NCI-H146 treated with DMSO at 0.1 percent for 48 hours (cell line): ENCODE results near the gene TMEM115.

Source experiments
- DNase-seq: peaks from one replicate; lab custom pipeline; 2025; ENCODE audit not compliant: unreplicated experiment; lab: John Stamatoyannopoulos, UW

Gene TMEM115

GRCh38 chr3:50353245-50354004, 5.9 kb downstream of the TMEM115 start:
- DNase-seq: no peak

- DNase-seq: no peak
Observed at GRCh38 chr3:50352781-50353180, 6.5 kb downstream of the TMEM115 start.

GRCh38 chr3:50351323-50351697, 8.0 kb downstream of the TMEM115 start:
- no peak for DNase-seq

GRCh38 chr3:50350527-50351322, 8.6 kb downstream of the TMEM115 start, which contains the start of the genes CYB561D2 and NPRL2:
CYB561D2 (plus strand) TSS chr3:50350862; CDS start chr3:50351434, 572 bp downstream.
NPRL2 (minus strand) TSS chr3:50350775; CDS start chr3:50350652, 123 bp downstream.
- DNase-seq: peak; percentile 76

GRCh38 chr3:50350213-50350526, 9.2 kb downstream of the TMEM115 start:
- DNase-seq: no peak

- peak; percentile 35 for DNase-seq
Observed at GRCh38 chr3:50347187-50347813, 12.0 kb downstream of the TMEM115 start.

GRCh38 chr3:50345586-50346234, 13.6 kb downstream of the TMEM115 start, which contains the start of gene ZMYND10:
ZMYND10 (minus strand) TSS chr3:50345732; CDS start chr3:50345579, 153 bp downstream.
- DNase-seq: peak; percentile 13

- no peak for DNase-seq
Observed at GRCh38 chr3:50345008-50345407, 14.3 kb downstream of the TMEM115 start.

- DNase-seq: no peak
Observed at GRCh38 chr3:50342813-50343633, 16.3 kb downstream of the TMEM115 start.

GRCh38 chr3:50341996-50342650, 17.2 kb downstream of the TMEM115 start:
- no peak for DNase-seq

GRCh38 chr3:50341537-50341936, 17.8 kb downstream of the TMEM115 start:
- no peak for DNase-seq

- DNase-seq: no peak
Observed at GRCh38 chr3:50340448-50341329, 18.6 kb downstream of the TMEM115 start, which contains the start of gene RASSF1. RASSF1 (minus strand) TSS chr3:50340836; CDS start chr3:50340805, 31 bp downstream.

GRCh38 chr3:50340147-50340447, 19.2 kb downstream of the TMEM115 start:
- DNase-seq: no peak

- no peak for DNase-seq
Observed at GRCh38 chr3:50339485-50340146, 19.7 kb downstream of the TMEM115 start.

- DNase-seq: no peak
Observed at GRCh38 chr3:50338965-50339364, 20.4 kb downstream of the TMEM115 start.

GRCh38 chr3:50337175-50337861, 22.0 kb downstream of the TMEM115 start:
- DNase-seq: peak; percentile 90

- no peak for DNase-seq
Observed at GRCh38 chr3:50336452-50337174, 22.7 kb downstream of the TMEM115 start.
